IMR-90 (cell line): ENCODE results near the gene ZNF606. TPM values are rescaled to one million over a fixed set of nuclear protein-coding genes. Genes with fewer than 3 reads are reported as not detected.

ENCODE experiments used
- ATAC-seq: fragments of 200-7000 bp; cut with Tn5 transposase; 2 replicates; pipeline ENCODE4 v1.9.1; 2020; ENCODE audit warnings: low read depth, mild to moderate bottlenecking, moderate library complexity
- BruUV-seq: library from RNA; stranded (reverse); fragments of 400-500 nt; replicated peaks from 2 replicates; lab custom pipeline; 2021; lab: Mats Ljungman, UMichigan
- CTCF ChIA-PET: fragments of 300-600 bp; formaldehyde crosslinking; extraction: SDS; loops from one replicate; lab custom pipeline; 2021; ENCODE audit warnings: antibody characterized with exemption; lab: Yijun Ruan, JAX
- POLR2A ChIA-PET: fragments of 300-600 bp; sonication (Branson Sonifier 250); formaldehyde crosslinking; loops from one replicate; lab custom pipeline; 2022; ENCODE audit warnings: antibody characterized with exemption; ENCODE audit not compliant: unreplicated experiment; lab: Charles Lee
- DNase-seq: peaks from one replicate; pipeline ENCODE4 v3.0.0; 2013
- H2AFZ ChIP-seq: replicated peaks from 2 replicates; pipeline ENCODE3; 2013; ENCODE audit warnings: low read length, mild to moderate bottlenecking; ENCODE audit not compliant: poor library complexity
- H2AK5ac ChIP-seq: 2 replicates; pipeline ENCODE4 v1.6.1; 2013; ENCODE audit warnings: low read depth, low read length, inconsistent platforms
- H2AK9ac ChIP-seq: replicated peaks from 2 replicates; pipeline ENCODE3; 2013; ENCODE audit warnings: mild to moderate bottlenecking, low read depth, low read length, moderate library complexity; ENCODE audit not compliant: poor library complexity
- H2BK120ac ChIP-seq: 2 replicates; pipeline ENCODE4 v1.6.1; 2013; ENCODE audit warnings: low read depth, low read length, inconsistent platforms
- H2BK15ac ChIP-seq: 3 replicates; pipeline ENCODE4 v1.6.1; 2013; ENCODE audit warnings: low read depth, low read length, inconsistent platforms
- H2BK20ac ChIP-seq: 2 replicates; pipeline ENCODE4 v1.6.1; 2013; ENCODE audit warnings: low read depth, mild to moderate bottlenecking, inconsistent platforms, low read length, moderate library complexity
- H2BK5ac ChIP-seq: 2 replicates; pipeline ENCODE4 v1.6.1; 2013; ENCODE audit warnings: mild to moderate bottlenecking, low read depth, low read length, inconsistent platforms; ENCODE audit not compliant: poor library complexity, severe bottlenecking
- H3K14ac ChIP-seq: replicated peaks from 2 replicates; pipeline ENCODE4 v1.6.1; 2013; ENCODE audit warnings: low read depth, low read length, inconsistent platforms
- H3K18ac ChIP-seq: 2 replicates; pipeline ENCODE4 v1.6.1; 2013; ENCODE audit warnings: low read depth, low read length, control low read depth
- H3K23ac ChIP-seq: 2 replicates; pipeline ENCODE4 v1.6.1; 2013; ENCODE audit warnings: low read depth, low read length, inconsistent platforms
- H3K27ac ChIP-seq: 2 replicates; pipeline ENCODE4 v1.5.1; 2013; ENCODE audit warnings: mild to moderate bottlenecking, control low read depth, low read length; ENCODE audit not compliant: insufficient read depth
- H3K27me3 ChIP-seq: 2 replicates; pipeline ENCODE4 v1.6.1; 2013; ENCODE audit warnings: low read length; ENCODE audit not compliant: control insufficient read depth, insufficient read depth
- H3K36me3 ChIP-seq: 2 replicates; pipeline ENCODE4 v1.6.1; 2013; ENCODE audit warnings: low read length, mixed read lengths; ENCODE audit not compliant: control insufficient read depth, insufficient read depth
- H3K4ac ChIP-seq: 2 replicates; pipeline ENCODE4 v1.6.1; 2013; ENCODE audit warnings: low read depth, low read length, inconsistent platforms
- H3K4me1 ChIP-seq: 2 replicates; pipeline ENCODE4 v1.6.1; 2013; ENCODE audit warnings: low read length, mixed read lengths; ENCODE audit not compliant: control insufficient read depth, insufficient read depth
- H3K4me2 ChIP-seq: 2 replicates; pipeline ENCODE4 v1.6.1; 2013; ENCODE audit warnings: low read depth, mild to moderate bottlenecking, control low read depth, low read length, moderate library complexity
- H3K4me3 ChIP-seq: 2 replicates; pipeline ENCODE4 v1.5.1; 2013; ENCODE audit warnings: low read depth, mild to moderate bottlenecking, control low read depth, low read length, moderate library complexity; ENCODE audit not compliant: insufficient read depth
- H3K56ac ChIP-seq: 2 replicates; pipeline ENCODE4 v1.6.1; 2013; ENCODE audit warnings: low read length, inconsistent platforms; ENCODE audit not compliant: insufficient read depth; ENCODE audit errors: extremely low read depth
- H3K79me1 ChIP-seq, 2 experiments: 2 replicates each; pipeline ENCODE4 v1.6.1; 2013; ENCODE audit warnings: low read length in 2 of 2, inconsistent platforms in 1 of 2, low read depth in 1 of 2
- H3K9ac ChIP-seq: 2 replicates; pipeline ENCODE4 v1.6.1; 2013; ENCODE audit warnings: low read depth, low read length, control low read depth
- H3K9me1 ChIP-seq: 2 replicates; pipeline ENCODE4 v1.6.1; 2013; ENCODE audit warnings: low read length, inconsistent platforms; ENCODE audit not compliant: insufficient read depth
- H3K9me3 ChIP-seq: 2 replicates; pipeline ENCODE4 v1.6.1; 2013; ENCODE audit warnings: low read length; ENCODE audit not compliant: control insufficient read depth, insufficient read depth
- H4K20me1 ChIP-seq: 2 replicates; pipeline ENCODE4 v1.6.1; 2013; ENCODE audit warnings: low read length, inconsistent platforms; ENCODE audit not compliant: insufficient read depth
- H4K5ac ChIP-seq: 2 replicates; pipeline ENCODE4 v1.6.1; 2013; ENCODE audit warnings: mild to moderate bottlenecking, low read depth, low read length, control low read depth
- H4K8ac ChIP-seq, 2 experiments: 2 replicates each; pipeline ENCODE4 v1.6.1; 2013; ENCODE audit warnings: low read depth in 2 of 2, low read length in 2 of 2, control low read depth in 1 of 2, inconsistent platforms in 1 of 2
- H4K91ac ChIP-seq: 2 replicates; pipeline ENCODE4 v1.6.1; 2013; ENCODE audit warnings: low read depth, low read length, inconsistent platforms; ENCODE audit not compliant: insufficient read depth
- BHLHE40 ChIP-seq: fragments of 150-350 bp; IDR thresholded peaks from 2 replicates; pipeline ENCODE4 v1.6.1; 2016; ENCODE audit warnings: mild to moderate bottlenecking, low read depth, low read length
- CEBPB ChIP-seq: IDR thresholded peaks from 2 replicates; pipeline ENCODE4 v1.6.1; 2012; ENCODE audit warnings: low read depth, low read length, improper control_type of control experiment
- CHD1 ChIP-seq: IDR thresholded peaks from 2 replicates; pipeline ENCODE4 v1.6.1; 2012; ENCODE audit warnings: low read depth, low read length, improper control_type of control experiment
- FOS ChIP-seq: fragments of 150-350 bp; IDR thresholded peaks from 2 replicates; pipeline ENCODE4 v1.6.1; 2016; ENCODE audit warnings: low read depth, low read length
- MAZ ChIP-seq: IDR thresholded peaks from 2 replicates; pipeline ENCODE4 v1.6.1; 2012; ENCODE audit warnings: low read depth, mild to moderate bottlenecking, low read length, improper control_type of control experiment, moderate library complexity, borderline replicate concordance
- MXI1 ChIP-seq: IDR thresholded peaks from 2 replicates; pipeline ENCODE4 v1.6.1; 2012; ENCODE audit warnings: low read depth, mild to moderate bottlenecking, low read length, moderate library complexity, borderline replicate concordance
- NFE2L2 ChIP-seq: fragments of 150-350 bp; IDR thresholded peaks from 2 replicates; pipeline ENCODE4 v1.6.1; 2016; ENCODE audit warnings: low read depth, mild to moderate bottlenecking, low read length
- POLR2A ChIP-seq: IDR thresholded peaks from 2 replicates; pipeline ENCODE4 v1.6.1; 2012; ENCODE audit warnings: mild to moderate bottlenecking, low read depth, low read length
- RAD21 ChIP-seq: IDR thresholded peaks from 2 replicates; pipeline ENCODE4 v1.6.1; 2012; ENCODE audit warnings: low read length, improper control_type of control experiment
- RCOR1 ChIP-seq: IDR thresholded peaks from 2 replicates; pipeline ENCODE4 v1.6.1; 2012; ENCODE audit warnings: mild to moderate bottlenecking, low read length, improper control_type of control experiment; ENCODE audit not compliant: insufficient replicate concordance
- RFX5 ChIP-seq: IDR thresholded peaks from 2 replicates; pipeline ENCODE4 v1.8.0; 2012; ENCODE audit warnings: low read depth, mild to moderate bottlenecking, low read length, moderate library complexity
- SMC3 ChIP-seq: fragments of 150-350 bp; IDR thresholded peaks from 2 replicates; pipeline ENCODE4 v1.6.1; 2016; ENCODE audit warnings: low read depth, mild to moderate bottlenecking, antibody characterized with exemption, low read length, moderate library complexity
- WGBS, 2 experiments: methylation state at CpG; one replicate each; pipeline versions ENCODE4 v1.1.5 to v1.1.7; 2013; ENCODE audit warnings: missing lambda C conversion rate in 2 of 2; ENCODE audit not compliant: insufficient read length in 1 of 2; ENCODE audit errors: extremely low coverage in 2 of 2; 5-methylcytosine and 5-hydroxymethylcytosine counted together
- dilution Hi-C: fragments of 300-500 bp; cut with HindIII; formaldehyde crosslinking; loops from one replicate; pipeline ENCODE4 v1.14.3; 2018; ENCODE audit warnings: low sequenced_read_pairs; ENCODE audit not compliant: unreplicated experiment
- in situ Hi-C: fragments of 300-500 bp; cut with MboI; formaldehyde crosslinking; loops from 3 replicates; pipeline ENCODE4 v1.14.3; 2019; ENCODE audit warnings: low sequenced_read_pairs, inconsistent platforms, mixed read lengths
- intact Hi-C: fragments of 100-400 bp; cut with micrococcal nuclease; formaldehyde crosslinking; loops from 2 replicates; pipeline ENCODE4 v1.10.0; 2022
- polyA plus RNA-seq, 3 experiments: library from polyadenylated mRNA; depleted of rRNA; stranded (reverse); fragments of >200 nt; gene quantifications; 2 replicates each; pipeline ENCODE4 v1.2.3, GENCODE V29; 2012; ENCODE audit warnings: low replicate concordance in 1 of 3
- total RNA-seq: library from RNA; depleted of rRNA; stranded (reverse); fragments of >200 nt; gene quantifications from 2 replicates; pipeline ENCODE4 v1.2.3, GENCODE V29; 2012
- TF ChIP-seq, protein P1 (sequence below): conservative IDR thresholded peaks from 2 replicates; pipeline ENCODE4 v1.5.1; 2012; ENCODE audit warnings: mild to moderate bottlenecking, low read depth, low read length, improper control_type of control experiment
- TF ChIP-seq, protein P2 (sequence below): fragments of 150-350 bp; IDR thresholded peaks from 2 replicates; pipeline ENCODE4 v1.6.1; 2017; ENCODE audit warnings: mild to moderate bottlenecking, antibody characterized with exemption, low read length, low read depth

The ZNF606 gene
- total and polyA plus RNA-seq, 2 of the 4 experiments (the other 2 are of a cell fraction): 4.3 to 9.0 TPM

DNA sequence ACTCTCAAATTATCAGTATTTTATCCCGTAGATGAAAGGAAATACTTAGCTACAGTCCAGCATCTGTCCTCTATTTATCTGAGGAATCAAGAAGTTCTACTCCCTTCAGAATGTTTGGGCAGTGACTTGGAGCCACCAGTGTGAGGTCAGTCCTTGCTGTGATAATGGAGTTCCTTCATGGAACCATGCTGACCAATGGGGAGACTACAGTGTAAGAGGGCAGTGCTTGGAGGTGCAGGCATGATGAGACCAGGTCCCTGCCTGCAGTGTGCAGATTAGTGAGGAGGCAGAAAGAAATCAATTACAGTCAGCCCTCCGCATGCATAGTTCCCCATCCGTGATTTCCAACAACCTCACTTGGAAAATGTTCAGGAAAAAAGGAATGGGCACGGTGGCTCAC is 28.2 kb downstream of the ZNF606 start, which contains the start of gene C19orf18:
Gene C19orf18, minus strand, starts transcription at position 101 of the 400 bp plus-strand sequence. CDS start 102 bp downstream, outside the sequence.
- ATAC-seq (no peak), DNase-seq (no peak)
- Histone ChIP-seq H2AFZ (peak within 1 kb of the TSS; percentile 41), H4K91ac (no peak within 1 kb of the TSS), H3K18ac (no peak within 1 kb of the TSS), H3K9ac (no peak within 1 kb of the TSS), H4K5ac (no peak within 1 kb of the TSS), H2BK20ac (no peak within 1 kb of the TSS), H2AK9ac (no peak within 1 kb of the TSS), H3K14ac (no peak within 1 kb of the TSS), H3K4me2 (no peak within 1 kb of the TSS), H3K4me1 (no peaks in the 10 kb centered on the region), H3K79me1 (no peaks in the 10 kb centered on the region), H2BK5ac (no peak within 1 kb of the TSS), H3K23ac (no peak within 1 kb of the TSS), H2BK15ac (no peak within 1 kb of the TSS), H3K4me3 (no peak within 1 kb of the TSS), H4K20me1 (no peaks in the 10 kb centered on the region), H3K56ac (no peak within 1 kb of the TSS), H3K9me3 (peaks cover 89% of the 10 kb centered on the region), H3K9me1 (no peaks in the 10 kb centered on the region), H3K4ac (no peak within 1 kb of the TSS), H2AK5ac (no peak within 1 kb of the TSS), H4K8ac (no peak within 1 kb of the TSS), H3K27me3 (no peaks in the 10 kb centered on the region), H2BK120ac (no peak within 1 kb of the TSS), H3K36me3 (peaks cover 17% of the 10 kb centered on the region), H3K27ac (no peak within 1 kb of the TSS)
- dilution Hi-C loops (no loop called here), intact Hi-C loops (no loop called here), in situ Hi-C loops (no loop called here)
- POLR2A ChIA-PET: no interaction called here
- TF ChIP-seq SMC3 (no peak), NFE2L2 (no peak), POLR2A (no peak), CHD1 (no peak), RFX5 (no peak), FOS (no peak), MXI1 (no peak), MAZ (no peak), RCOR1 (no peak), RAD21 (no peak), CEBPB (no peak), BHLHE40 (no peak)
- TF ChIP-seq, protein P1, sequence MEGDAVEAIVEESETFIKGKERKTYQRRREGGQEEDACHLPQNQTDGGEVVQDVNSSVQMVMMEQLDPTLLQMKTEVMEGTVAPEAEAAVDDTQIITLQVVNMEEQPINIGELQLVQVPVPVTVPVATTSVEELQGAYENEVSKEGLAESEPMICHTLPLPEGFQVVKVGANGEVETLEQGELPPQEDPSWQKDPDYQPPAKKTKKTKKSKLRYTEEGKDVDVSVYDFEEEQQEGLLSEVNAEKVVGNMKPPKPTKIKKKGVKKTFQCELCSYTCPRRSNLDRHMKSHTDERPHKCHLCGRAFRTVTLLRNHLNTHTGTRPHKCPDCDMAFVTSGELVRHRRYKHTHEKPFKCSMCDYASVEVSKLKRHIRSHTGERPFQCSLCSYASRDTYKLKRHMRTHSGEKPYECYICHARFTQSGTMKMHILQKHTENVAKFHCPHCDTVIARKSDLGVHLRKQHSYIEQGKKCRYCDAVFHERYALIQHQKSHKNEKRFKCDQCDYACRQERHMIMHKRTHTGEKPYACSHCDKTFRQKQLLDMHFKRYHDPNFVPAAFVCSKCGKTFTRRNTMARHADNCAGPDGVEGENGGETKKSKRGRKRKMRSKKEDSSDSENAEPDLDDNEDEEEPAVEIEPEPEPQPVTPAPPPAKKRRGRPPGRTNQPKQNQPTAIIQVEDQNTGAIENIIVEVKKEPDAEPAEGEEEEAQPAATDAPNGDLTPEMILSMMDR: no peak
- TF ChIP-seq, protein P2, sequence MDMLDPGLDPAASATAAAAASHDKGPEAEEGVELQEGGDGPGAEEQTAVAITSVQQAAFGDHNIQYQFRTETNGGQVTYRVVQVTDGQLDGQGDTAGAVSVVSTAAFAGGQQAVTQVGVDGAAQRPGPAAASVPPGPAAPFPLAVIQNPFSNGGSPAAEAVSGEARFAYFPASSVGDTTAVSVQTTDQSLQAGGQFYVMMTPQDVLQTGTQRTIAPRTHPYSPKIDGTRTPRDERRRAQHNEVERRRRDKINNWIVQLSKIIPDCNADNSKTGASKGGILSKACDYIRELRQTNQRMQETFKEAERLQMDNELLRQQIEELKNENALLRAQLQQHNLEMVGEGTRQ: no peak
- no TSS peak for BruUV-seq
- no CpG with 5 or more reads among the region's 4 CpGs for WGBS, 2 experiments
- CTCF ChIA-PET: no interaction called here
